NCI-H524 treated with DMSO at 0.1 percent for 48 hours (cell line): ENCODE measurements around the gene RS1.
A peak's percentile ranks its signal among the peaks of the same experiment; 100 is the strongest.

Source experiments
- DNase-seq: peaks from one replicate; lab custom pipeline; 2025; lab: John Stamatoyannopoulos, UW

RS1 gene

GRCh38 chrX:18668071-18668835 is 3.7 kb downstream of the RS1 start:
- DNase-seq, result no peak

DNA sequence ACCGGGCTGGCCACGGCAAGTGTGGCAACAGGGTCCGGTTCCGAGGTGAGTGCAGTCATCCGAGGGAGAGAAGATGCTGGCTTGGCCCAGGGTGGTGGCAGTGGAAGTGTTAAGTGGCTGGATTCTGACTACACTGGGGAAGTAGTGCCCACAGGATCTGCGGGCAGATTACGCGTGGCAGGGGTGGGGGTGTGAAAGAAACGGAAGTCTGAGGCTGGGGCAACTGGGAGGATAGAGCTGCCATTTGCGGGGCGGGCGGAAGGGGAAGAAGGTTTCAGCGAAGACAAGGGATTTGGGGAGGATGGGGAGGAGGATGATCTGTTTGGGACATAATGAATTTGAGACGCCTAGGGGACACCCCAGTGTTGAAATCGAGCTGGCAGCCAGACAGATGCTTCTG is 5.3 kb downstream of the RS1 start:
- DNase-seq, result no peak

DNA sequence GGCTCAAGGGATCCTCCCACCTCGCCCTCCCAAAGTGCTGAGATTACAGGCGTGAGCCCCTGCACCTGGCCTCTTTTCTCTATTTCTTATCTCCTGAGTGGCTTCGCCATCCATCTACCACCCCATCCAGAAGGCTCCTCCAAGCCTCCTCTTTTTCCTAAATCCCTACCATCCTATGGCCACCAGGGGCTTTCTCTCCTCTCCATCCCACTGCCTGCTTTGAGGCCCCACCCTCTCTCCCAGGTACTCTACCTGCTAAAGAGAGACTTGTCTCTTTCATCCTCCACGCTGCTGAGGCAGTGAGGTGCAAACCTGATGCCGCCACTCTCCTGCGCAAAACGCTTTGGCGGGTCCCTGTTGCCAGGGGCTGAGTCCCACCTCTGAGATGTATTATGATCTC is 7.0 kb downstream of the RS1 start:
- no peak for DNase-seq

DNA sequence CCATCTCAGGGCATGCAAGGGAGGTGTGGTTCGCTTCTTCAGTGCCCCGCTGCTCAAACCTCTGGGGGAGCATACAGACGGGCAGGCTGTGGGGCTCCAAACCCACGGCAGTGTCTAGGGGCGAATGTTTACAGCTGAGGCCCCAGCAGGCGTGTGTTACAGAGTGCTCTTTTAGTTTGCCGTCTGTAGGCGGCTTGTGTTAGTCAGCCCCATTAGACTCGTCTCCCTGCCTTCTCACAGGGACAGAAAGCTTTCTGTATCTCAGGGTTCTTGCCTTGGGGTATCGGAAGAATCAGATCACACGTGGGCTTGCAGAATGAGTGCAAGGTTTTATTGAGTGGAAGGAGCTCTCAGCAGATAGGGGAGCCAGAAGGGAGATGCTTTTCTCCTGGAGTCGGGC is 10.6 kb downstream of the RS1 start:
- no peak for DNase-seq

DNA sequence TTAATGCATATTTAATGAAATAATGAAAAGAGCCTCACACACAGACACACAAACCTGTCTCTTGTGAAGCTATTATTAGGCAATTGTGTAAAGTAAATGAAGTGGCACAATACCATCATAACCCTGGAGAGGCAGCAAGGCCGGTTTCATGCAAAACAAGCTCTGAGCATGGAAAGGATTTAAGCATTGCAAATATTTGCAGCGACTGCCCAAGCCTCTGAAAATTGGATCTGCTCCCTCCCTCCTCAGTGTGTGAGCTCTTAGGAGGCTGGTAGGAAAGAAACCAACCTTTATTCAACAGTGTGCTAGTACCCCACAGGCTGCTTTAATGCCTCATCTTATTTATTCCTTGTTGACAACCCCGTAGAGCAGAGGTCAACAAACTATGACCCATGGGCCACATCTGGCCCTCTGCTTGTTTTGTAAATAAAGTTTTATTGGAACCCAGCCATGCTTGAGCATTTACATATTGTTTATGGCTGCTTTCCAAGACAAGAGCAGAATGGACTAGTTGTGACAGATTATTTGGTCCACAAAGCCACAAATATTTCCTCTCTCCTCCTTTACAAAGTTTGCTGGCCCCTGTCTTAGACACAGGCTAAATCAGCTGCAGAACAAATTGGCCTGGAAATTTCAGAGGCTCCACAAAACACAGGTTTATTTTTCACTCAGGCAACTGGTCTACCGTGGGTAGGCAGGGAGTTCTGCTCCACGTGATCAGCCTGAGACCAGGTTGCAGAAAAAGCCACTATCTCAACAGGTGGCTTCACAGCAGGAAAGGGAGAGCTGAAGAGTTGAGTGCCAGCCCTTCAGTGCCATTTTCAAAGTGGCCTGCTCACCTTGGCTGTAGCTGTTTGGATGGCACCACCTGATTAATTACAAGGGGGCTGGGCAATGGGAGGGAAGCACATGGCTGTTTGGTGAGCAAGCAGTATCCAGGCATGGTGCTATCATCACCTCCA is 16.8 kb downstream of the RS1 start:
- DNase-seq, result peak; percentile 27

DNA sequence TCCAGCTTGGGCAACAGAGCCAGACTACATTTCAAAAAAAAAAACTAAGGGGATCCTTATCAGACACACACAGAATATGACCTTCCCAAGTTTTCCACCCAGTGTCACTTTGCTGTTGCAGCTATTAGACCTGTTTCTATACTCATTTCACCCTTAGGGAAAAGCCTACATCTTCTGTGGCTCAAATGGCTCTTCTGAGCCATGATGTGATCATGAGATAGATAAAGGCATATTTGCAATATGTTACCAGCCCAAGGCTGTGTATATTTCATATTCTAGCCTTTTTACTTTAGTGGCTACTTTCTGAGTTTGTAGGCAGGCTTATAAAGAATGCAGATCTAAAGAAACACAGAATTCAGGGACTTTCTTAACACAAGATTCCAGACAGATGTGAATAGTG is 19.3 kb downstream of the RS1 start:
- no peak for DNase-seq

DNA sequence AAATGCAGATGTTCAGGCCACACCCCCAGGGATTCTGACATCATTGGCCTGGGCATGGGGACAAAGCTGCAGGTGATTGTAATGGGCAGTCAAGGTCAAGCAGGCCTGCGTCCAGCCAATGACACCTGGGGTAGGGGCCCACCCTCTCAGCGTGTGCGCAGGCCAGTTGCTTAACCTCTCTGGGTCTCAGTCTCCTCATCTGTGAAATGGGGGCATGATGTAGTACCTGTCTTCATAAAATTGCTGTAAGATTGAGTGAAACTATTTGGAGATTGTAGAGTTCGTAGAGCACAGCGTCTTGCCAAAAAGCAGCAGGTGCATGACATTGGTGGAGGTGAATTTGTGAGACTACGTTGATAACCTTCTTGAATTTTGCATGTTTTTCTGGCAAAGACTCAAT is 21.2 kb downstream of the RS1 start:
- no peak for DNase-seq

- no peak for DNase-seq
Observed at GRCh38 chrX:18649498-18649951, 22.4 kb downstream of the RS1 start.

GRCh38 chrX:18647621-18648020 is 24.3 kb downstream of the RS1 start:
- no peak for DNase-seq

DNA sequence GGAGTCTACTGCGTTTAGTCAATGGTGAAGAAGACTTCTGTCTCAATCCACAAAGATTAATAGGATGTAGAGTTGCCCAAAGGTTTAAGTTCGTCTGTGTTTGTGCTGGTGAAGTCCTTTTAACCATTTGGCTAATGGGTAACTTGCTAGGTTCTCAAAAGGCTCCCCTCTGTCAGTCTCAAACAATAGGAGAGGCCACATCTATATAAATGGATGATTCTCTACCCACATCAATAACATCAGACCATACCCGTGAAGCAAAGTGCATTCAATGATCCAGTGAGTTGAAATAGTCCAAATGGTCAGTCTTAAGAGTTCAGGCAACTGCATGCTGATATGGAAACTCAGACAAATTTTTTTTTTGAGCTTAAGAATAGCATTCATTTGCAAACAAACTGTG is 28.1 kb downstream of the RS1 start:
- DNase-seq, result no peak

- no peak for DNase-seq
Observed at GRCh38 chrX:18643243-18643642, 28.7 kb downstream of the RS1 start.

- peak; percentile 62 for DNase-seq
Observed at GRCh38 chrX:18640686-18641085, 31.2 kb downstream of the RS1 start.

DNA sequence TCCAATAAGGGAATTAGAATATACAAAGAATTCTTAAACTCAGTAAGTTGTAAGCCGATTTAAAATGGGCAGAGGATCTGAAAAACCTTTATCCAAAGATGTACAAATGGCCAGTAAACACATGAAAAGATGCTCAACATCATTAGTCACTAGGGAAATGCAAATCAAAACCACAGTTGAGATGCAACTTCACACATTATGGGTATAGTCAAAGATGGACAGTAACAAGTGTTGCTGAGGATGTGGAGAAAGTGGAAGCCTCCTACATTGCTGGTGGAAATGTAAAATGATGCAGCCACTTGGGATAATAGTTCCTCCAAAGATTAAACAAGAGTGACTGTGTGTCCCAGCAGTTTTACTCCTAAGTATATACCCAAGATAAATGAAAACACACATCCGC is 32.6 kb downstream of the RS1 start:
- no peak for DNase-seq

DNA sequence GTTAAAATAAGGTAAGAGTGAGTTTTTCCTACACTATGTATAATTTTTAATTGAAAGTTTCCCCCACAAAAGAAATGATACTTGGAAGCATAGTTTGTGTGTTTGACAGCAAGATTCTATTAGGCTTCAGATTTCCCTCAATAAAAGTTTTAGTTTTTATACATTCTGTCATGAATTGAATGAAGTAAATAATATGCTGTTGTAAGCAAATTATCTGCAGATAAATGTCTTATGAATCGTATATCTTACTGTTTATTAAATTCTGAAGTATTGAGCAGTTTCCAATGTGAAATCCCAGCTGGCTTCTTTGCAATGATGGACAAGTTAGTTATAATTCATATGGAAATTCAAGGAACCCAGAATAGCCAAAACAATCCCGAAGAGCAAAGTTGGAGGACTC is 33.5 kb downstream of the RS1 start:
- DNase-seq, result no peak

DNA sequence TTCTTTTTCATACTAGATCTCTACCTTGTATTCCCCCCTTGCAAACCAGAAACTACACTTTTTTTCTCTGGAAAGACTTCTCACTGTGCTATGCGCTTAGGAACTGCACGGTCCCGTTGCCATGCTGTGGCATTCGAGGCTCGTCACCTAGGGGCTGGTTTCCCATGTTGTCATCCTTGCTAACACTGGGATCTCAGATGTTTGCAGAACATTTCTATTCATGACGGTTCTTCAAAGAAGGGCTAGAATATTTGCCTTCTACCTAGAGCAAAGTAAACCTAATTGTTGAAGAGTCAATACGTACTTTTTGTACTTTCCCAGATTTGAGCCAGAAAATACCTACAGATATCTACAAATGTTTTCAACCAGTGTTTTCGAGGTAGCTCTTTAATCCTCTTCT is 41.0 kb downstream of the RS1 start:
- no peak for DNase-seq

DNA sequence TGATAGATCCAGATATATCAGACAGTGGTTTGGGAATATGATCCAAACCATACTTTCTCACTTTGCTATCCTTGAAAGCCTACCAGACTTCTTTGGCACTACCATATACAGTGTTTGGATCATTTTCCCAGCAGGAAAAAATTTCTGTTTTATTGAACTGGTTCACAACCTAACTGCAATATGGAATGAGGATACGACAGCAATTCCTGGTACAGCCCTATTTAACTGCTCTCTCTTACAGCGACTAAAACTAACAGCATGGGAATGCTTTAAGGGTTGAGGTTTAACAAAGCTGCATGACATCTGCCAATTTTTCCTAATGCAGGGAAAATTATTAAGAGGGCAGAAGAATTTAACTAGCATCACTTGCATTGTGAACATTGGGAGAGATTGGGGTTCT is 47.3 kb downstream of the RS1 start:
- DNase-seq, result no peak

- DNase-seq, result no peak
Observed at GRCh38 chrX:18620349-18620748, 51.6 kb downstream of the RS1 start.

DNA sequence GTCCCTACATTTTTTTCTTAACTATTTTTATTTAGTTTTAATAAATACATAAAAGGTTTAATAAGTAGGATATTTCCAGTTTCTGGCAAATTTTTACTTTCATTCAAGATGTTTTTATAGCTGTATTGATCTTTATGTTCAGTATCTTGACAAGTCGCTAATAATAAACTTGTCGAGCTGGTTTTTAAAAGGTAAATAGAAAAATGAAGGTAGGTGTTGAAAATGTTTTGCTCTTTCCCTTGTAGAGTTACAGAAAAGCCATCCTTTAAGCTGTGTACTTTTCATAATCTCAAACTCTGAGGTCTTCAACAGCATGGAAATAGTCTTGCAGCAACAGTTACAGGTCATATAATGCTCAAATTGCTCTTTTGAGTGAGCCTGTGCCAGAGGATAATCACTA is 52.6 kb downstream of the RS1 start:
- no peak for DNase-seq

GRCh38 chrX:18617407-18617750 is 54.5 kb downstream of the RS1 start:
- DNase-seq, result peak; percentile 14

DNA sequence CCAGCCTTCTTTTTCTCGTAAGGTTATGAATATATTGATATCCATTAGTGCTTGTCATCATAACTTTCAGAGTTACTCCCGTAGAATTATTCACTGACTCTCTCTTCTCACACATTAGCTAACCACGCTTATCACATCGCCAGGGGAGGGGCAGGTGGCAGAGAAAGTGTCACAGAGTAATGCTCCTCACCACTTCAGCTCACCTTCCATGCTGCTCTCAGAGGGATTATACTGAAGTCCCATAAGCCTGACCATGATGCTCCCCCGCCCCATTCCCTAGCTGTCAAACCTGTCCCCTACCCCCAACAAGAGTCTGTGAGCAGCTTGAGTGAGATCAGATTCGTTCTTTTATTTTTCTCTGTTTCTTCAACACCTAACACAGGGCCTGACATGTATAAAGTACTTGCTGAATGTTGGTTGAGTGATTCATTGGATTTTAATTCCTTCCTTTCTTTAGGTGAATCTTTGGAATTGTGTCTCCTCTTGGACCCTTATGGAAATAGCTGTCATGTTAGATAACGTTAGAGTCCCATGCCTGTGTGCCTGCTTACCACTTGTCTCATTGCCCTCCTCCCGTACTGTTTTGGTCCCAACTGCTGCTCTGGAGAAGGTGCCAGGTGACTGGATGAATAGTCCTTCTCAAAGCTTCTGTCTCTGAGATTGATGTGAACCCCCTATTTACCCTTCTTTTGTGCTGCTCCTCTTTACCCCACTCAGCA is 55.1 kb downstream of the RS1 start:
- peak; percentile 7 for DNase-seq

DNA sequence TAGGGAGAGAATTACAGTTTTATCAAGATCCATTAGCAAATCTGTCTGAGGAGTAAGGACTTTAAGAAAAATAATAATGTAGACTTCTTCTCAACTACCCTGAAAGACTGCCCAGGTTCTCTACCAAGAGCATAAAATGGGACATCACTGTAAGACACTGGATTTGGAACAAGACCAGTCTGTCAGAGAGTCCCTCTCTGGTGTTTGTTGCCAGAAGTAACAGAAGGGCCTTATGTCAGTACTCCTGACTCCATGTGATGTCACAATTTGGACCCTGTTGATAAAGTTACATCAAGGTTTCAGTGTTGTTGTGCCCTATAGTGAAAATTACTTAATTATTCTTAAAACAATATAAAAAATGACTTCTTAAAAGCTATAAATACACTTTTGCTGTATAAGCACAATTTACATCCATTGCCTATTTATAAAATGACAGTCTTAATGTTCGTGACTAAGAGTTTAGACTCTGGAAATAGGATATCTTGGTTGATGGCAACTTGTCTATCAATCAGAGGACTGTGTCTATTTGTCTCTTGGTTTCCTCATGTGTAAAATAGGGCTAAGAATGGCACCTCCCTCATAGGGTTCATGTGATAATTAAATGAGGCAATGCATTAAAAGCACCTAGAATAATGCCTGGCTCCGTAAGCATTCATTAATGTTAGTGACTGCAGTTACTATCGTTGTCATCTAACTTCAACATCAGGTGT is 57.8 kb downstream of the RS1 start:
- DNase-seq, result no peak

DNA sequence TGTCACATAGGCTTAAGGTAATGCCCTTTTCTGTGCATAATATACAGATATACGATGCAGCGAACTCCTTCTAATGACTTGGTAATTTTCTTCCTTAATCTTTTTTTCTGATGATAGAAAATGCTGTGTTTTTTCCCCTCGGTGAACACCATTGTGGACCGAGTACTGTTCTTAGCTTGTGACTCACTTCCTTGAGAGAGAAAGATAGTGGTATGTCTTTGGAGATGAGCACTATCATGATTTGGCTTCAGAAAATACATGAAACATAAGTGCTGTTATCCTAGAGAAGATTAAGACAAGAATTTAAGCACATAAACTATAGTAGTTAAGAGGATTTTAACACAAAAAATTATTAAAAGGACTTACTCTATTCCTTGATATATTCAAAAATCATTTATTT is 63.9 kb downstream of the RS1 start:
- no peak for DNase-seq
